Effector memory CD4-positive, alpha-beta T cell (primary cell): ENCODE measurements around the gene KATNBL1.
"Not testable (repeated sequence)": the region's sequence is repeated elsewhere in the genome, so short reads cannot be mapped to it uniquely, and the experiment has no call there.

Experiments
- DNase-seq, 3 donors: peaks; one replicate each; pipeline ENCODE4 v3.0.0-alpha.2; 2020
- H3K27ac ChIP-seq: 2 replicates; pipeline ENCODE4 v1.7.0; 2013; ENCODE audit warnings: mild to moderate bottlenecking, low read length, moderate library complexity; ENCODE audit not compliant: insufficient read depth, poor library complexity, severe bottlenecking
- H3K27me3 ChIP-seq: replicated peaks from 2 replicates; pipeline ENCODE4 v1.7.0; 2013; ENCODE audit warnings: mild to moderate bottlenecking, low read length; ENCODE audit not compliant: insufficient read depth, control insufficient read depth, poor library complexity, severe bottlenecking
- H3K36me3 ChIP-seq: 2 replicates; pipeline ENCODE4 v1.7.0; 2013; ENCODE audit warnings: mild to moderate bottlenecking, low read length, moderate library complexity; ENCODE audit not compliant: control insufficient read depth, insufficient read depth
- H3K4me1 ChIP-seq: 2 replicates; pipeline ENCODE4 v1.7.0; 2013; ENCODE audit warnings: low read length, mild to moderate bottlenecking; ENCODE audit not compliant: control insufficient read depth, insufficient read depth, poor library complexity, severe bottlenecking
- H3K4me3 ChIP-seq: 2 replicates; pipeline ENCODE4 v1.7.0; 2013; ENCODE audit warnings: low read length, low read depth, mild to moderate bottlenecking; ENCODE audit not compliant: insufficient read depth, poor library complexity, severe bottlenecking
- H3K9me3 ChIP-seq: 2 replicates; pipeline ENCODE4 v1.7.0; 2013; ENCODE audit warnings: mild to moderate bottlenecking, low read length, moderate library complexity; ENCODE audit not compliant: control insufficient read depth

KATNBL1 gene

GRCh38 chr15:34203936-34204335 is 6.0 kb downstream of the KATNBL1 start:
- H3K4me3 ChIP-seq: no peak overlapping the region
- no peaks in the 10 kb centered on the region for H3K36me3 ChIP-seq
- H3K27me3 ChIP-seq: no peaks in the 10 kb centered on the region
- no peak for DNase-seq
- H3K27ac ChIP-seq: no peak overlapping the region
- H3K9me3 ChIP-seq: no peaks in the 10 kb centered on the region
- no peaks in the 10 kb centered on the region for H3K4me1 ChIP-seq

- Histone ChIP-seq H3K36me3 (no peaks in the 10 kb centered on the region), H3K9me3 (no peaks in the 10 kb centered on the region), H3K4me1 (no peaks in the 10 kb centered on the region), H3K4me3 (no peak overlapping the region), H3K27me3 (no peaks in the 10 kb centered on the region), H3K27ac (no peak overlapping the region)
- DNase-seq: no peak
Measured at GRCh38 chr15:34203305-34203704, 6.6 kb downstream of the KATNBL1 start.

- not testable (repeated sequence) for H3K36me3 ChIP-seq, DNase-seq, H3K27ac ChIP-seq
Measured at GRCh38 chr15:34193272-34193671, 16.6 kb downstream of the KATNBL1 start.

GRCh38 chr15:34188711-34189110 is 21.2 kb downstream of the KATNBL1 start:
- Histone ChIP-seq H3K4me1 (no peaks in the 10 kb centered on the region), H3K4me3 (no peak overlapping the region), H3K36me3 (no peaks in the 10 kb centered on the region), H3K9me3 (no peaks in the 10 kb centered on the region), H3K27ac (no peak overlapping the region), H3K27me3 (no peaks in the 10 kb centered on the region)
- DNase-seq: no peak

More at GRCh38 chr15:34193272-34193671, 16.6 kb downstream of the KATNBL1 start:
- not testable (repeated sequence) for H3K9me3 ChIP-seq, H3K4me3 ChIP-seq, H3K27me3 ChIP-seq, H3K4me1 ChIP-seq

- Histone ChIP-seq H3K27me3 (no peaks in the 10 kb centered on the region), H3K36me3 (no peaks in the 10 kb centered on the region), H3K4me3 (no peak overlapping the region), H3K9me3 (no peaks in the 10 kb centered on the region), H3K27ac (no peak overlapping the region), H3K4me1 (no peaks in the 10 kb centered on the region)
- DNase-seq: no peak
Measured at GRCh38 chr15:34185666-34186065, 24.2 kb downstream of the KATNBL1 start.

GRCh38 chr15:34182942-34183341 is 27.0 kb downstream of the KATNBL1 start:
- Histone ChIP-seq H3K4me1 (no peaks in the 10 kb centered on the region), H3K27ac (no peak overlapping the region), H3K9me3 (no peaks in the 10 kb centered on the region), H3K36me3 (no peaks in the 10 kb centered on the region), H3K4me3 (no peak overlapping the region), H3K27me3 (no peaks in the 10 kb centered on the region)
- DNase-seq: no peak

- Histone ChIP-seq H3K27me3 (no peaks in the 10 kb centered on the region), H3K36me3 (no peaks in the 10 kb centered on the region), H3K9me3 (no peaks in the 10 kb centered on the region), H3K27ac (no peak overlapping the region), H3K4me3 (no peak overlapping the region), H3K4me1 (no peaks in the 10 kb centered on the region)
- no peak for DNase-seq
Measured at GRCh38 chr15:34179234-34179633, 30.7 kb downstream of the KATNBL1 start.

- peaks cover 12% of the 10 kb centered on the region for H3K36me3 ChIP-seq
- not testable (repeated sequence) for H3K4me3 ChIP-seq, H3K4me1 ChIP-seq, H3K27me3 ChIP-seq, H3K27ac ChIP-seq, H3K9me3 ChIP-seq, DNase-seq
Measured at GRCh38 chr15:34165987-34166573, 43.8 kb downstream of the KATNBL1 start.

- no peak for DNase-seq
- no peak overlapping the region for H3K27ac ChIP-seq
- no peaks in the 10 kb centered on the region for H3K4me1 ChIP-seq
Measured at GRCh38 chr15:34161329-34161963, 48.5 kb downstream of the KATNBL1 start.

GRCh38 chr15:34160735-34161134 is 49.2 kb downstream of the KATNBL1 start:
- no peaks in the 10 kb centered on the region for H3K27me3 ChIP-seq

More at GRCh38 chr15:34161329-34161963, 48.5 kb downstream of the KATNBL1 start:
- Histone ChIP-seq H3K9me3 (peaks cover 8% of the 10 kb centered on the region), H3K4me3 (no peak overlapping the region), H3K36me3 (peaks cover 21% of the 10 kb centered on the region), H3K27me3 (no peaks in the 10 kb centered on the region)

More at GRCh38 chr15:34160735-34161134, 49.2 kb downstream of the KATNBL1 start:
- Histone ChIP-seq H3K9me3 (peaks cover 9% of the 10 kb centered on the region), H3K36me3 (peaks cover 21% of the 10 kb centered on the region), H3K4me3 (no peak overlapping the region), H3K27ac (no peak overlapping the region), H3K4me1 (no peaks in the 10 kb centered on the region)
- no peak for DNase-seq
